ENCODE measurements around the gene CLDN7.
"Not testable (repeated sequence)": the region's sequence is repeated elsewhere in the genome, so short reads cannot be mapped to it uniquely, and the experiment has no call there.

Gene CLDN7

GRCh38 chr17:7252176-7253043, 9.9 kb downstream of the CLDN7 start, which contains the start of gene ELP5:
Gene ELP5 (plus strand): TSS chr17:7252215. CDS start chr17:7252551, 336 bp downstream.
- DNase-seq, result peak; percentile 95

- peak; percentile 99 for DNase-seq
Measured at GRCh38 chr17:7251661-7252175, 10.6 kb downstream of the CLDN7 start, which contains the start of gene CTDNEP1. Gene CTDNEP1 (minus strand): TSS chr17:7251734. CDS start chr17:7251296, 438 bp downstream.

GRCh38 chr17:7250695-7251627, 11.3 kb downstream of the CLDN7 start:
- DNase-seq, result peak; percentile 71

- DNase-seq, result no peak
Measured at GRCh38 chr17:7249830-7250229, 12.4 kb downstream of the CLDN7 start.

- DNase-seq, result no peak
Measured at GRCh38 chr17:7249214-7249613, 13.1 kb downstream of the CLDN7 start.

GRCh38 chr17:7248796-7249195, 13.5 kb downstream of the CLDN7 start:
- no peak for DNase-seq

- no peak for DNase-seq
Measured at GRCh38 chr17:7246779-7247178, 15.5 kb downstream of the CLDN7 start.

GRCh38 chr17:7243838-7244237, 18.4 kb downstream of the CLDN7 start:
- not testable (repeated sequence) for DNase-seq

- no peak for DNase-seq
Measured at GRCh38 chr17:7243453-7243729, 18.9 kb downstream of the CLDN7 start.

- DNase-seq, result peak; percentile 97
Measured at GRCh38 chr17:7242717-7243452, 19.4 kb downstream of the CLDN7 start.

- peak; percentile 97 for DNase-seq
Measured at GRCh38 chr17:7241783-7242716, 20.2 kb downstream of the CLDN7 start, which contains the start of gene GABARAP. Gene GABARAP (minus strand): TSS chr17:7242449. CDS start chr17:7242330, 119 bp downstream.

- DNase-seq, result no peak
Measured at GRCh38 chr17:7241090-7241733, 21.1 kb downstream of the CLDN7 start.

- DNase-seq, result no peak
Measured at GRCh38 chr17:7240375-7240774, 21.9 kb downstream of the CLDN7 start.

GRCh38 chr17:7239091-7240027, 22.9 kb downstream of the CLDN7 start, which contains the start of gene PHF23:
Gene PHF23 (minus strand): TSS chr17:7239457. CDS start chr17:7239279, 178 bp downstream.
- DNase-seq, result peak; percentile 99

- peak; percentile 74 for DNase-seq
Measured at GRCh38 chr17:7238420-7239090, 23.7 kb downstream of the CLDN7 start.

GRCh38 chr17:7237761-7238419, 24.4 kb downstream of the CLDN7 start:
- peak; percentile 94 for DNase-seq

- DNase-seq, result no peak
Measured at GRCh38 chr17:7237266-7237760, 25.0 kb downstream of the CLDN7 start.

GRCh38 chr17:7236808-7237207, 25.5 kb downstream of the CLDN7 start:
- no peak for DNase-seq

Data from activated effector memory CD4-positive, alpha-beta T cell treated with anti-CD3 and anti-CD28 coated beads, Interleukin-2, amount 50 U/mL, for 16 hours (primary cell).